Stimulated activated CD8-positive, alpha-beta memory T cell treated with anti-CD3 and anti-CD28 coated beads, Interleukin-7, amount 100 ng/mL, for 24 hours (primary cell): ENCODE results near the gene ZNF614.
A peak's percentile ranks its signal among the peaks of the same experiment; 100 is the strongest.
"Not testable (repeated sequence)": the region's sequence is repeated elsewhere in the genome, so short reads cannot be mapped to it uniquely, and the experiment has no call there.

Experiments
- DNase-seq: peaks from one replicate; pipeline ENCODE4 v3.0.0-alpha.2; 2020; ENCODE audit warnings: low read depth

Gene ZNF614

GRCh38 chr19:52028027-52028779 lies at the start of gene ZNF614:
ZNF614 (minus strand) TSS chr19:52028379; CDS start chr19:52025745, 2,634 bp downstream.
- DNase-seq: peak; percentile 69

- DNase-seq: no peak
Observed at GRCh38 chr19:52070496-52070895, 42.3 kb upstream of the ZNF614 start.

GRCh38 chr19:52069653-52070052 lies 41.5 kb upstream of the ZNF614 start:
- DNase-seq: no peak

GRCh38 chr19:52066258-52066863 lies 38.2 kb upstream of the ZNF614 start:
- DNase-seq: no peak

- no peak for DNase-seq
Observed at GRCh38 chr19:52065399-52065798, 37.2 kb upstream of the ZNF614 start.

- not testable (repeated sequence) for DNase-seq
Observed at GRCh38 chr19:52056480-52056879, 28.3 kb upstream of the ZNF614 start.

GRCh38 chr19:52051736-52052135 lies 23.6 kb upstream of the ZNF614 start:
- DNase-seq: not testable (repeated sequence)

- DNase-seq: peak; percentile 52
Observed at GRCh38 chr19:52048555-52049501, 20.6 kb upstream of the ZNF614 start, which contains the start of gene ZNF432. ZNF432 (minus strand) TSS chr19:52048838; CDS start chr19:52046868, 1,970 bp downstream.

GRCh38 chr19:52039169-52039568 lies 11.0 kb upstream of the ZNF614 start:
- DNase-seq: no peak

- no peak for DNase-seq
Observed at GRCh38 chr19:52034051-52034728, 6.0 kb upstream of the ZNF614 start.

- DNase-seq: no peak
Observed at GRCh38 chr19:52028780-52029123, 573 bp upstream of the ZNF614 start.

- not testable (repeated sequence) for DNase-seq
Observed at GRCh38 chr19:52026255-52026990, 1.8 kb downstream of the ZNF614 start.

GRCh38 chr19:52024478-52024877 lies 3.7 kb downstream of the ZNF614 start:
- DNase-seq: not testable (repeated sequence)

GRCh38 chr19:52022193-52022592 lies 6.0 kb downstream of the ZNF614 start:
- DNase-seq: no peak

- no peak for DNase-seq
Observed at GRCh38 chr19:52020506-52020905, 7.7 kb downstream of the ZNF614 start.

- DNase-seq: no peak
Observed at GRCh38 chr19:52010674-52011073, 17.5 kb downstream of the ZNF614 start.

GRCh38 chr19:52007806-52008557 lies 20.2 kb downstream of the ZNF614 start, which contains the start of gene ZNF615:
ZNF615 (minus strand) TSS chr19:52008211; CDS start chr19:52003711, 4,500 bp downstream.
- DNase-seq: peak; percentile 79

GRCh38 chr19:52007451-52007805 lies 20.8 kb downstream of the ZNF614 start:
- DNase-seq: no peak

- no peak for DNase-seq
Observed at GRCh38 chr19:51994048-51994644, 34.0 kb downstream of the ZNF614 start.

- DNase-seq: no peak
Observed at GRCh38 chr19:51993422-51993821, 34.8 kb downstream of the ZNF614 start.
